Measurements from ENCODE around the gene CAMK4.

CAMK4 gene

DNA sequence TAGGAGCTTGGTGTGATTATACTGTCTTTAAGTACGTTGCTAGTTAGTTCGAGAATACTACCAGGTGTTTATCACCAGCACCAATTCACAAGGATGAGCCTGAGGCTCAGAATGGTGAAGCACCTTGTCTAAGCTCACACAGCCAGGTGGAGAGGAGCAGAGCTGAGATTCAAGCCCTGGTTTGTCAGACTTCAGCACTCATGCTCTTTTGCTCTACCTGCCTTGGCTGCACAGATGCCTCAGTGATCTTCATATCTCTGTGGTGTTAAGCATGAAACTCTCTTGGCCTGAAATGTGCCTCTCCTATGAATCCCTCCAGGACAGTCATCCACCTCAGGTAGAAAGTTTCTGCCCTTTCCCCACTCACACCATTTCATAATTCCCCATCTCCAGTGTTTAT is 12.2 kb downstream of the CAMK4 start:
- DNase-seq (ENCODE audit: extremely low read depth, low read depth): no peak
- TF ChIP-seq, protein P1, sequence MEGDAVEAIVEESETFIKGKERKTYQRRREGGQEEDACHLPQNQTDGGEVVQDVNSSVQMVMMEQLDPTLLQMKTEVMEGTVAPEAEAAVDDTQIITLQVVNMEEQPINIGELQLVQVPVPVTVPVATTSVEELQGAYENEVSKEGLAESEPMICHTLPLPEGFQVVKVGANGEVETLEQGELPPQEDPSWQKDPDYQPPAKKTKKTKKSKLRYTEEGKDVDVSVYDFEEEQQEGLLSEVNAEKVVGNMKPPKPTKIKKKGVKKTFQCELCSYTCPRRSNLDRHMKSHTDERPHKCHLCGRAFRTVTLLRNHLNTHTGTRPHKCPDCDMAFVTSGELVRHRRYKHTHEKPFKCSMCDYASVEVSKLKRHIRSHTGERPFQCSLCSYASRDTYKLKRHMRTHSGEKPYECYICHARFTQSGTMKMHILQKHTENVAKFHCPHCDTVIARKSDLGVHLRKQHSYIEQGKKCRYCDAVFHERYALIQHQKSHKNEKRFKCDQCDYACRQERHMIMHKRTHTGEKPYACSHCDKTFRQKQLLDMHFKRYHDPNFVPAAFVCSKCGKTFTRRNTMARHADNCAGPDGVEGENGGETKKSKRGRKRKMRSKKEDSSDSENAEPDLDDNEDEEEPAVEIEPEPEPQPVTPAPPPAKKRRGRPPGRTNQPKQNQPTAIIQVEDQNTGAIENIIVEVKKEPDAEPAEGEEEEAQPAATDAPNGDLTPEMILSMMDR (IDR thresholded peaks at IDR 0.05; ENCODE audit: low read depth, low read length): no peak

GRCh38 chr5:111236995-111237394 is 12.8 kb downstream of the CAMK4 start:
- TF ChIP-seq, protein P1 (IDR thresholded peaks at IDR 0.05; ENCODE audit: low read depth, low read length): no peak
- no peak for DNase-seq (ENCODE audit: extremely low read depth, low read depth)

DNA sequence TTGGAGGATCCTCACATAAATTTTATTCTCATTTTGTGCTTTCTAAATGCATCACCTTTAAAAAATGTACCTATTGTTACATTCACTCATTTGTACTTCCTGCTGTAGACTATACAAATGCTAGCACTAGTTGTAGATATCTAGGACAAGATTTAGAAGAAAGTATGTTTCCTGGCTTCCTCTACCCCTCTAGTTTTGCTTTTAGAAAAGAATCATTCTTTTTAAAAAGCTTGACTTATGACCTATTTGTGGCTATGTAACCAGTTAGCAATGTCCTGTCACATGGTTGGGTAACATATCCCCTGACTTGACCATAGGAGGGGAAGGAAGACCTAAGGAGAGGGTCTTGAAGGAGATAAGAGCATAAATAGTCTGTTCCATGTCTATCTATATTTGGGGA is 13.3 kb downstream of the CAMK4 start:
- TF ChIP-seq, protein P1 (IDR thresholded peaks at IDR 0.05; ENCODE audit: low read depth, low read length): no peak
- DNase-seq (ENCODE audit: extremely low read depth, low read depth): no peak

DNA sequence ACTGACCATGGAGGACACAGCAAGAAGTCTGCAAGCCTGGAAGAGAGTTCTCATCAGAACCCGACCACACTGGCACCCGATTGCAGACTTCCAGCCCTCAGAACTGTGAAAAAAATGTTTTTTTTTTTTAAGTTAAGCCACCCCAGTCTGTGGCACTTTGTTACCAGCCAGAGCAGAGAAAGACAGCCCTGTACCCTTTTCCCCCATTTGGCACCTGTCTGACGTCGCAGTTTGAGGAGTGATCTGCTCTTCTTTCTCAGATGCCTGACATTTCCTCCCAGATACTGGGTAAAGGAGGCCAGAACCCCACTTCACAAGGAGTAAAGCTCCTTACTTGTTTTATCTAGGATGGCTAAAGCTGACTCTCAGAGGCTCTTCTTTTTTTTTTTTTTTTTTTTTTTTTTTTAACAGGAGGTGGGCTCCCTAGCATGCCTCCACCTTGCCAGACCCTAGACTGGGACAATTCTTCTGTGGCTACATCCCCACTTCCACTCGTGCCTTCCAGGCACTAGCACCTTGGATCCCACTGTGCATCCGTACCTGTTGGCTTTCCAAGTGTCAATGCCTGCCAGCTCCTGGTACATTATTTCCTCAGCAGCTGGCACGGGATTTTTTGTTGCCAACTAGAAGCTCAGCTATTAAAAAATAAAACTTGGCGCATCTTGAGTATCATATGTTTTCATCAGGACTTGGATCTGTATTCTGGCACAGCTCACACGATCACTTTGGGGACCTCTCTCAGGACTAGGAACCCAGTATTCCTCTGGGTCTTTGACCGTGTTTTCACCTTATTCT is 14.4 kb downstream of the CAMK4 start:
- TF ChIP-seq, protein P1 (IDR thresholded peaks at IDR 0.05; ENCODE audit: low read depth, low read length): no peak
- DNase-seq (ENCODE audit: extremely low read depth, low read depth): no peak

GRCh38 chr5:111241696-111242095 is 17.5 kb downstream of the CAMK4 start:
- DNase-seq (ENCODE audit: extremely low read depth, low read depth): no peak
- TF ChIP-seq, protein P1 (IDR thresholded peaks at IDR 0.05; ENCODE audit: low read depth, low read length): no peak

- DNase-seq (ENCODE audit: extremely low read depth, low read depth): no peak
- TF ChIP-seq, protein P1 (IDR thresholded peaks at IDR 0.05; ENCODE audit: low read depth, low read length): no peak
Measured at GRCh38 chr5:111242606-111243005, 18.4 kb downstream of the CAMK4 start.

GRCh38 chr5:111243318-111243717 is 19.1 kb downstream of the CAMK4 start:
- no peak for DNase-seq (ENCODE audit: extremely low read depth, low read depth)
- TF ChIP-seq, protein P1 (IDR thresholded peaks at IDR 0.05; ENCODE audit: low read depth, low read length): no peak

Data from AG09319 (cell line).